Measurements from ENCODE around the gene SOX30.

SOX30 gene

GRCh38 chr5:157607371-157608161 lies 44.7 kb downstream of the SOX30 start:
- no peak for DNase-seq

DNA sequence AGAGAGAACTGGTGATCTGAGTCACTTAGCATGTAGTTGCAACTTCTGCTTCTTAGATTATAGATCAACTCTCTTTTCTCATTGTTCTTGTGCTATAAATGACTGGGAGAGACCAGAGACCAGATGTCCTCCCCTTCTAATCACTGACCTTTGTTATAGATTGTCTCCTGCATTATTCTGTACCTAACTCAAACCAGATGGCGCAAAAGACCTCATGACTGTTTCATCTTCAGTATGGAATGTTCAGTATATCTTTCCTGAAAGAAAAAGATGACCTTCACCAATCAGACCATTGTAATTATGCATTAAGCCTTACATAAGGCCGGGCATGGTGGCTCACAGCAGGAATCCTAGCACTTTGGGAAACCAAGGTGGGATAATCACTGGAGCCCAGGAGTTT lies 46.2 kb downstream of the SOX30 start:
- no peak for DNase-seq

GRCh38 chr5:157603333-157604190 lies 48.7 kb downstream of the SOX30 start:
- no peak for DNase-seq

DNA sequence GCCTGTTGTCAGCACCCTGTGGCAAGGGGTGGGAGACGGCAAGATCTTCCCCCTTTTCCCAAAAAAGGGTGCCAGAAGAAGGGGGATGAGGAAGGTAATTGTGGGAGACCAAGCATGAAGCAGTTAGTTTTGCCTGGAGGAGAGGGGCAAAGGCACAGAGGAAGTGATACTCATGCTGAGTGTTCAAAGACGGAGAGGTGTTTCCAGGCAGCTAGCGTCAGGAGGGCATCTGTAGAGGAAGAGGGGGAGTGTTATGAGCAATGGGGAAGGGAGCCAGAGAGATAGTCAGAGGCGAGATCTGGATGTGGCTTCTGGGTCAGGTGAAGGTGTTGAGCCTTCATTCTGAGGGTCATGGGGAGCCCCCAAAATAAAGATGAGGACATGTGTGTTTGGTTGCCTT lies 49.7 kb downstream of the SOX30 start:
- no peak for DNase-seq

DNA sequence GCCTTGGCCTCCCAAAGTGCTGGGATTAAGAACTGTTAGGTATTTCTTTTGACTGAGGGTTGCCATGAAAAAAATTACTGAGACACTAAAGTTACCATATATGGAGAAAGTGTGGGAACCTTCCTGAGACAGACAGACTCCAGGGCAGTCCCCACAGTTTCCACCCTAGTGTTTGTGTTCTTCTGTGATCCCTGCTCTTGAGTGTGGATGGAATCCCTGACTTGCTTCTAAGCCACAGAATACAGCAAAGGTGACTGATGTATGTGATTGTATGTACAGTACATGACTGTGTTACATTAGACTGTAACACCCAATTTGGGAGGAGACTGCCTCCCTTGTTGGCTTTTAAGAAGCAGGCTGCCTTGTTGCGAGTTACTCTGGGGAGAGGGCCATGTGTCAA lies 52.0 kb downstream of the SOX30 start:
- no peak for DNase-seq

GRCh38 chr5:157599565-157599964 lies 52.7 kb downstream of the SOX30 start:
- DNase-seq: no peak

GRCh38 chr5:157598350-157598936 lies 53.8 kb downstream of the SOX30 start:
- DNase-seq: no peak

- DNase-seq: no peak
Measured at GRCh38 chr5:157597277-157597676, 55.0 kb downstream of the SOX30 start.

DNA sequence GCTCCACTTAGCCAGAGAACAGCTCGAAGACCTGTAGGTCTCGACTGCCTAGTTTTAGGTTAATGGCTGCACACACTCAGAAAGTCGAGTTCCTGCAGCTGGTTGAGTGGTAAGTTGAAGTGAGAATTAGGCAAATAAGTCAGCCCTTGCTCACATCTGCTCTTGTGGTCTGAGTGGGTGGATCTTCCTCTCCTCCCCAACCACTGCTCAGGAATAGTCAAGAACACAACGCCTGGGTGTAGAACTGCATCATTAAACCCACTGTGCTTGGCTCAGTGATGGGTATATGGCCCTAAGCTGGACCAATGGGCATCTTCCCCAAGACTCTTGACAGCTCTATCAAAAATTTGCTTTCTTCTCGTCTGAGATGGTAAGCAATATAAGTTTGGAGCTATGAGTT lies 55.8 kb downstream of the SOX30 start:
- no peak for DNase-seq

- DNase-seq: no peak
Measured at GRCh38 chr5:157594675-157595459, 57.4 kb downstream of the SOX30 start.

DNA sequence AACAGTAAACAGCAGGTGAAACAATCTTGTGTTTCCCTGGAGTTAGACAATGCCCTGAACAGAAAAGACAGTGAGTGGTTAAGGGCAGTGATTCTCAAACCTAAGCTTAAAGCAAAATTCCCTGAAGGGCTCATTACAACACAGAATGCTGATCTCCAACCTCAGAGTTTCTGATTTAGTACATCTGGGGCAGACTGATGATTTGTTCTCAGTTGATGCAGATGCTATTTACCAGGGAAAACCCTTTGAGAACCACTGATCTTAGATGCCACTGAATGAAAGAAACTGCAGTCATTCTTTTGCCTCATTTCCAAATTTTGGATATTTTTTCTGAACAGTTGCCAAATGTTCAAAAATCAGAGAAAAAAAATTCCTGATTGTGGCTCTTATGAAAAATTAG lies 58.0 kb downstream of the SOX30 start:
- no peak for DNase-seq

- DNase-seq: no peak
Measured at GRCh38 chr5:157593052-157593757, 59.0 kb downstream of the SOX30 start.

- DNase-seq: no peak
Measured at GRCh38 chr5:157592594-157592993, 59.6 kb downstream of the SOX30 start.

- no peak for DNase-seq
Measured at GRCh38 chr5:157590478-157590877, 61.8 kb downstream of the SOX30 start.

GRCh38 chr5:157584628-157585027 lies 67.6 kb downstream of the SOX30 start:
- DNase-seq: no peak

DNA sequence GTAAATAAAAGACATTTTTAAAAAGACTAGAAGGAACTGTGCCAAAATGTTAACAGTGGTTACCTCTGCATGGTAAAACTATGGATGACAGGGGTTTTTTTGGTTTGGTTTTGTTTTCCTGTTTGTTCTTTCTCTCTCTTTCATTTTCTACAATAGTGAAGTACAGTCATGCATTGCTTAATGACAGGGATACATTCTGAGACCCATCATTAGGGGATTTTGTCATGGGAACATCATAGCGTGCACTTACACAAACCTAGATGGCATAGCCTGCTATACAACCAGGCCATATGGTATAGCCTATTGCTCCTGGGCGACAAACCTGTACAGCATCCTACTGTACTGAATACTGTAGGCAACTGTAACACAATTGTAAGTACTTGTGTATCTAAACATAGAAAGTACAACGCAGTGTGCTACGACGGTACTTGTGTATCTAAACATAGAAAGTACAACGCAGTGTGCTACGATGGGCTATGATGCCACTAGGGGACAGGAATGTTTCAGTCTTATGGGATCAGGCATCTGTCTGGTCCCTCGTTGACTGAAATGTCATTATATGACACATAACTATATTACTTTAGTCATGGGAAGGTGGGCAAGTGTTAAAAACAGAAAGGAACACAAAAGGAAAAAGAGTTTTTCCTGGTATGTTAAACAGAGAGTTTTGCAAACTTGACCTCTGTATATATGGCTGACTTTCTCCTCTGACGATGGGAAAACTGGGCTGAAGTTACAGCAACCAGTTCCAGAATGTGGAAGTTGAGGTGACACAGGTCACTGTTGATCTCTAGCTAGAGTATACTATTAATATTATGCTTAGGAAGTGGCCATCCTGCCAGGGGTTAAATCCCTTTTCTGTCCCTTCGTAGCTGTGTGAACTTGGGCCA lies 69.3 kb downstream of the SOX30 start:
- no peak for DNase-seq

DNA sequence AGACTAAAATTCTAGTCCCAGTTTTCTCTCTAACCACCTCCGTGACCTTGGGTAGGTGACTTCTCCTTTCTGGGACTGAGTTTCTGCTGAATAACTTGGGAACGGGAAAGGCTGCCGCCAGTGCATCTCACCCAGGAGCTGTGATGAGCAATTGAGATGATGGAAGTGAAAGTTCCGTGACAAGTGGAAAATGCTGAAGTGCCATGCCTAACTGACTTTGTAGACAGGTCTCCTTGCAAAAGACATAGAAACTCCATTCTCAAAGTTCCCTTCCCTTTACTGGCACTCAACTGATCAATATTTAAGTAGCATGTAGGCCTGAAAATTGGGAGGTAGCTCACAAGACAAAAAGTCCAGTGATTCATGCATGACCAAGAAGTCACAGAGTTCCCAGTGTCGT lies 70.3 kb downstream of the SOX30 start:
- no peak for DNase-seq

DNA sequence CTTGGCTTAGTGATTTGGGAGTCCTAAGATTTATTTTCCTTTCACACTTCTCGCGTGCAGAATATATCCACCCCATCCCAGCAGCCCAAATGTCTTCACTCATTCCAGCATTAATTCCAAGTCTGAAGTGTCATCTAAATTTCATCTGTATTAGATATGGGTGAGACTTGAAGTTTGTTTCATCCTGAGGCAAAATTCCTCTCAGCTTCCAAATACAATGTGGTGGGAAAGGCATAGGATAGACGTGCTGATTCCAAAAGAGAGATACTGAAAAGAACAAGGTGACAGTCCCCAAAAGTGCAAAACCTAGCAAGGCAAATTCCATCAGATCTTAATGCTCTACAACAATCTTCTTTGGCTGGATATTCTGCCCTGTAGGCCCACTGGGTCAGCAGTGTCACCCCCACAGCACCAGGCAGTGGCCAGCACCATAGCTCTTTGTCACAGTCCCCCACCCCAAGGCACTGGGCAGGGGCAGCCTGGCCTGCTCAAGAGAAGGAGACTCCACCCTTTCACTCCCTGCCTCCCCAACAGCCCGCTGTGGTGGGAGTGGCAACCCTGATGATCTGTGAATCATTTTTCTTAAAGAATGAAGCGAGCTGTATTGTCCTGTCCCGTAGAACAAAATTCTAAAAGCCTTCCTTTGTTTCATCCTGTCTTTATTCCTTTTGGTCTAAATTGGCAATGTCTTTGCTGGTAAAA lies 74.0 kb downstream of the SOX30 start:
- no peak for DNase-seq

DNA sequence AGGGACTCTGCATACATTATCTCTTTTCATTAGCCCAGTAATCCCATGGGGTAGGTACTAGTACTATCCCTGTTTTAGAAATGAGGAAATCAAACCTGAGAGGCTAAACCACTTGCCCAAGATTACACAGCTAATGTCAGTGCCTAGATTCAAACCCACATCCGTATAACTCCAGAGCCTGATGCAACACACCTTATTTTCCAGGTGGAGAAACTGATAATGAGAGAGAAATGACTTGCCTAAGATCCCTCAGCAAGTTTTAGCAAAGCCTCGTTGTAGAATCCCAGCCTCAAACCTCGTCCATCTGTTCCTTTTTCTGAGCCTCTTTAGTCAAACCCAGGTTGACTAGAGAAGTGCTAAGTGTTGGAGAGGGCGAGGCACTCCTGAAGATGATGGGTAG lies 75.6 kb downstream of the SOX30 start:
- no peak for DNase-seq
